ENCODE results near the gene GRAP2. TPM values are rescaled to one million over a fixed set of nuclear protein-coding genes. Genes with fewer than 3 reads are reported as not detected.

The GRAP2 gene
- total RNA-seq, 120 experiments from 2014 or later: 0.10 to 2.2 (median 0.57) TPM; not detected in 56

Other genes starting within 250 kb of the GRAP2 start
- gene ENTHD1, start 7.3 kb upstream of the GRAP2 start, total RNA-seq: not detected
- under 1 TPM in 1 of 120 experiments, not detected in 119; 0.35 TPM for gene TMA7B, start 59.3 kb downstream of the GRAP2 start, total RNA-seq
- gene FAM83F, start 93.9 kb downstream of the GRAP2 start, total RNA-seq: under 1 TPM in 114 of 120 experiments, not detected in 6; 0.03 to 0.91 (median 0.11) TPM